CD4-positive, alpha-beta T cell (primary cell): ENCODE data around the gene CHADL. TPM values are rescaled to one million over a fixed set of nuclear protein-coding genes. Genes with fewer than 3 reads are reported as not detected.

Experiments used
- ATAC-seq: fragments of 200-7000 bp; cut with Tn5 transposase; one replicate; pipeline ENCODE4 v1.10.0; 2022; ENCODE audit warnings: mild to moderate bottlenecking; ENCODE audit not compliant: poor library complexity
- CTCF ChIA-PET: fragments of 350-600 bp; sonication (Branson Sonifier 250); formaldehyde crosslinking; loops from one replicate; lab custom pipeline; 2021; ENCODE audit warnings: antibody characterized with exemption, inconsistent platforms; lab: Charles Lee
- POLR2A ChIA-PET: fragments of 350-600 bp; sonication (Branson Sonifier 250); formaldehyde crosslinking; loops from one replicate; lab custom pipeline; 2021; ENCODE audit warnings: antibody characterized with exemption, inconsistent platforms; lab: Charles Lee
- DNase-seq, 14 experiments: peaks; one replicate each; pipeline ENCODE4 v3.0.0-alpha.2; 2013 to 2020; ENCODE audit warnings: mixed read lengths in 2 of 14
- H3K27ac ChIP-seq, 2 donors: one replicate each; pipeline versions ENCODE4 v1.5.1 to v1.7.0; 2013; ENCODE audit warnings: low read length in 2 of 2, low read depth in 1 of 2, mild to moderate bottlenecking in 1 of 2
- H3K27me3 ChIP-seq, 2 experiments: 1 replicate in 1 of 2; 2 replicates in 1 of 2; pipeline versions ENCODE4 v1.6.1 to v1.7.0; 2013; ENCODE audit warnings: low read length in 2 of 2, control low read depth in 1 of 2, mild to moderate bottlenecking in 1 of 2, moderate library complexity in 1 of 2; ENCODE audit not compliant: insufficient read depth in 2 of 2, control insufficient read depth in 1 of 2
- H3K36me3 ChIP-seq: one replicate; pipeline ENCODE4 v1.6.1; 2013; ENCODE audit warnings: low read length, control low read depth; ENCODE audit not compliant: insufficient read depth
- H3K4me1 ChIP-seq: one replicate; pipeline ENCODE4 v1.6.1; 2013; ENCODE audit warnings: low read length, control low read depth; ENCODE audit not compliant: insufficient read depth
- H3K4me3 ChIP-seq: one replicate; pipeline ENCODE4 v1.5.1; 2013; ENCODE audit warnings: mild to moderate bottlenecking, low read length, moderate library complexity
- H3K9me3 ChIP-seq, 2 experiments: 1 replicate in 1 of 2; 2 replicates in 1 of 2; pipeline versions ENCODE4 v1.6.1 to v1.7.0; 2013; ENCODE audit warnings: low read length in 2 of 2, mild to moderate bottlenecking in 2 of 2, control low read depth in 1 of 2, moderate library complexity in 1 of 2; ENCODE audit not compliant: control insufficient read depth in 1 of 2, insufficient read depth in 1 of 2
- H3K27ac Mint-ChIP-seq: one replicate; pipeline ENCODE4 v1.8.0; 2020; ENCODE audit warnings: mixed read lengths
- H3K27me3 Mint-ChIP-seq: one replicate; pipeline ENCODE4 v1.8.0; 2021; ENCODE audit warnings: mixed read lengths
- H3K36me3 Mint-ChIP-seq: one replicate; pipeline ENCODE4 v1.8.0; 2021; ENCODE audit warnings: low read depth, mixed read lengths
- H3K4me1 Mint-ChIP-seq: one replicate; pipeline ENCODE4 v1.8.0; 2021; ENCODE audit warnings: low read depth, mixed read lengths
- H3K4me3 Mint-ChIP-seq: one replicate; pipeline ENCODE4 v1.8.0; 2020; ENCODE audit warnings: mild to moderate bottlenecking, mixed read lengths
- H3K9me3 Mint-ChIP-seq: one replicate; pipeline ENCODE4 v1.8.0; 2020; ENCODE audit warnings: mixed read lengths
- CTCF ChIP-seq: fragments of 200-600 bp; IDR thresholded peaks from one replicate; pipeline ENCODE4 v1.8.0; 2022; ENCODE audit warnings: antibody characterized with exemption, mild to moderate bottlenecking
- intact Hi-C, 2 experiments: fragments of 100-400 bp; cut with DNase I in 1 of 2; cut with micrococcal nuclease in 1 of 2; formaldehyde crosslinking; loops; one replicate each; pipeline versions ENCODE4 v1.15.1 to v1.9.0; 2023 to 2025; cut with DNase I, micrococcal nuclease
- total RNA-seq, 174 experiments: library from RNA in 2 of 174; stranded (reverse) in 2 of 174; gene quantifications; one replicate each; pipeline ENCODE4 v1.2.3 and lab custom pipeline; 2021 to 2026

Gene CHADL
- total RNA-seq, 2 experiments from 2014 or later: 1.7 to 1.8 TPM

GRCh38 chr22:41226723-41227655 is 13.7 kb downstream of the CHADL start:
- Mint-ChIP-seq H3K36me3 (peaks cover 63% of the 10 kb centered on the region), H3K4me3 (no peak overlapping the region), H3K27me3 (no peaks in the 10 kb centered on the region), H3K9me3 (no peaks in the 10 kb centered on the region), H3K27ac (peak overlapping the region; percentile 48), H3K4me1 (no peaks in the 10 kb centered on the region)
- Histone ChIP-seq H3K27ac (no peak overlapping the region), H3K4me3 (no peak overlapping the region), H3K4me1 (no peaks in the 10 kb centered on the region), H3K36me3 (peaks cover 78% of the 10 kb centered on the region), H3K9me3 (no peaks in the 10 kb centered on the region), H3K27me3 (no peaks in the 10 kb centered on the region)
- ATAC-seq (no peak), DNase-seq (no peak)
- intact Hi-C loops: no loop called here
- POLR2A ChIA-PET: interaction anchor here (1.0 kb wide), 1 partner anchor 134 kb away, joined by 3 read pairs; no protein-coding TSS in a partner anchor
- no peak for TF ChIP-seq CTCF
- CTCF ChIA-PET: interaction anchor here (1.4 kb wide), 1 partner anchor 11 kb away, joined by 5 read pairs; no protein-coding TSS in a partner anchor

GRCh38 chr22:41223535-41223934 is 17.2 kb downstream of the CHADL start:
- CTCF ChIA-PET: no interaction called here
- no peaks in the 10 kb centered on the region for H3K9me3 Mint-ChIP-seq
- no peak for TF ChIP-seq CTCF
- Histone ChIP-seq H3K36me3 (peaks cover 88% of the 10 kb centered on the region), H3K4me1 (no peaks in the 10 kb centered on the region), H3K27ac (no peak overlapping the region), H3K27me3 (no peaks in the 10 kb centered on the region), H3K4me3 (no peak overlapping the region), H3K9me3 (no peaks in the 10 kb centered on the region)
- peaks cover 73% of the 10 kb centered on the region for H3K36me3 Mint-ChIP-seq
- intact Hi-C loops: no loop called here
- no peaks in the 10 kb centered on the region for H3K27me3 Mint-ChIP-seq
- no peaks in the 10 kb centered on the region for H3K4me1 Mint-ChIP-seq
- no peak overlapping the region for H3K27ac Mint-ChIP-seq
- H3K4me3 Mint-ChIP-seq: no peak overlapping the region
- POLR2A ChIA-PET: no interaction called here
- ATAC-seq: no peak
- no peak for DNase-seq

GRCh38 chr22:41222846-41223507 is 17.8 kb downstream of the CHADL start:
- Mint-ChIP-seq H3K4me3 (no peak overlapping the region), H3K27me3 (no peaks in the 10 kb centered on the region), H3K27ac (no peak overlapping the region), H3K9me3 (no peaks in the 10 kb centered on the region), H3K36me3 (peaks cover 75% of the 10 kb centered on the region), H3K4me1 (peaks cover 2% of the 10 kb centered on the region)
- Histone ChIP-seq H3K27me3 (no peaks in the 10 kb centered on the region), H3K4me3 (no peak overlapping the region), H3K9me3 (no peaks in the 10 kb centered on the region), H3K27ac (no peak overlapping the region), H3K36me3 (peaks cover 84% of the 10 kb centered on the region), H3K4me1 (peaks cover 3% of the 10 kb centered on the region)
- DNase-seq: no peak
- no peak for ATAC-seq
- ChIA-PET CTCF (no interaction called here), POLR2A (no interaction called here)
- intact Hi-C loops: no loop called here
- no peak for TF ChIP-seq CTCF
